CD4-positive, alpha-beta T cell (primary cell): ENCODE data around the gene PLEKHG4B. TPM values are rescaled to one million over a fixed set of nuclear protein-coding genes. Genes with fewer than 3 reads are reported as not detected.
A peak's percentile ranks its signal among the peaks of the same experiment; 100 is the strongest.

ENCODE experiments used
- ATAC-seq: fragments of 200-7000 bp; cut with Tn5 transposase; one replicate; pipeline ENCODE4 v1.10.0; 2022; ENCODE audit warnings: mild to moderate bottlenecking; ENCODE audit not compliant: poor library complexity
- CTCF ChIA-PET: fragments of 350-600 bp; sonication (Branson Sonifier 250); formaldehyde crosslinking; loops from one replicate; lab custom pipeline; 2021; ENCODE audit warnings: antibody characterized with exemption, inconsistent platforms; lab: Charles Lee
- POLR2A ChIA-PET: fragments of 350-600 bp; sonication (Branson Sonifier 250); formaldehyde crosslinking; loops from one replicate; lab custom pipeline; 2021; ENCODE audit warnings: antibody characterized with exemption, inconsistent platforms; lab: Charles Lee
- DNase-seq, 14 experiments: peaks; one replicate each; pipeline ENCODE4 v3.0.0-alpha.2; 2013 to 2020; ENCODE audit warnings: mixed read lengths in 2 of 14
- H3K27ac ChIP-seq, 2 donors: one replicate each; pipeline versions ENCODE4 v1.5.1 to v1.7.0; 2013; ENCODE audit warnings: low read length in 2 of 2, low read depth in 1 of 2, mild to moderate bottlenecking in 1 of 2
- H3K27me3 ChIP-seq, 2 experiments: 1 replicate in 1 of 2; 2 replicates in 1 of 2; pipeline versions ENCODE4 v1.6.1 to v1.7.0; 2013; ENCODE audit warnings: low read length in 2 of 2, control low read depth in 1 of 2, mild to moderate bottlenecking in 1 of 2, moderate library complexity in 1 of 2; ENCODE audit not compliant: insufficient read depth in 2 of 2, control insufficient read depth in 1 of 2
- H3K36me3 ChIP-seq: one replicate; pipeline ENCODE4 v1.6.1; 2013; ENCODE audit warnings: low read length, control low read depth; ENCODE audit not compliant: insufficient read depth
- H3K4me1 ChIP-seq: one replicate; pipeline ENCODE4 v1.6.1; 2013; ENCODE audit warnings: low read length, control low read depth; ENCODE audit not compliant: insufficient read depth
- H3K4me3 ChIP-seq: one replicate; pipeline ENCODE4 v1.5.1; 2013; ENCODE audit warnings: mild to moderate bottlenecking, low read length, moderate library complexity
- H3K9me3 ChIP-seq, 2 experiments: 1 replicate in 1 of 2; 2 replicates in 1 of 2; pipeline versions ENCODE4 v1.6.1 to v1.7.0; 2013; ENCODE audit warnings: low read length in 2 of 2, mild to moderate bottlenecking in 2 of 2, control low read depth in 1 of 2, moderate library complexity in 1 of 2; ENCODE audit not compliant: control insufficient read depth in 1 of 2, insufficient read depth in 1 of 2
- H3K27ac Mint-ChIP-seq: one replicate; pipeline ENCODE4 v1.8.0; 2020; ENCODE audit warnings: mixed read lengths
- H3K27me3 Mint-ChIP-seq: one replicate; pipeline ENCODE4 v1.8.0; 2021; ENCODE audit warnings: mixed read lengths
- H3K36me3 Mint-ChIP-seq: one replicate; pipeline ENCODE4 v1.8.0; 2021; ENCODE audit warnings: low read depth, mixed read lengths
- H3K4me1 Mint-ChIP-seq: one replicate; pipeline ENCODE4 v1.8.0; 2021; ENCODE audit warnings: low read depth, mixed read lengths
- H3K4me3 Mint-ChIP-seq: one replicate; pipeline ENCODE4 v1.8.0; 2020; ENCODE audit warnings: mild to moderate bottlenecking, mixed read lengths
- H3K9me3 Mint-ChIP-seq: one replicate; pipeline ENCODE4 v1.8.0; 2020; ENCODE audit warnings: mixed read lengths
- intact Hi-C, 2 experiments: fragments of 100-400 bp; cut with DNase I in 1 of 2; cut with micrococcal nuclease in 1 of 2; formaldehyde crosslinking; loops; one replicate each; pipeline versions ENCODE4 v1.15.1 to v1.9.0; 2023 to 2025; cut with DNase I, micrococcal nuclease
- total RNA-seq, 174 experiments: library from RNA in 2 of 174; stranded (reverse) in 2 of 174; gene quantifications; one replicate each; pipeline ENCODE4 v1.2.3 and lab custom pipeline; 2021 to 2026
- TF ChIP-seq, protein P1 (sequence below): fragments of 200-600 bp; IDR thresholded peaks from one replicate; pipeline ENCODE4 v1.8.0; 2022; ENCODE audit warnings: antibody characterized with exemption, mild to moderate bottlenecking

The PLEKHG4B gene
- total RNA-seq, 2 experiments from 2014 or later, result 0.17 to 0.36 TPM

DNA sequence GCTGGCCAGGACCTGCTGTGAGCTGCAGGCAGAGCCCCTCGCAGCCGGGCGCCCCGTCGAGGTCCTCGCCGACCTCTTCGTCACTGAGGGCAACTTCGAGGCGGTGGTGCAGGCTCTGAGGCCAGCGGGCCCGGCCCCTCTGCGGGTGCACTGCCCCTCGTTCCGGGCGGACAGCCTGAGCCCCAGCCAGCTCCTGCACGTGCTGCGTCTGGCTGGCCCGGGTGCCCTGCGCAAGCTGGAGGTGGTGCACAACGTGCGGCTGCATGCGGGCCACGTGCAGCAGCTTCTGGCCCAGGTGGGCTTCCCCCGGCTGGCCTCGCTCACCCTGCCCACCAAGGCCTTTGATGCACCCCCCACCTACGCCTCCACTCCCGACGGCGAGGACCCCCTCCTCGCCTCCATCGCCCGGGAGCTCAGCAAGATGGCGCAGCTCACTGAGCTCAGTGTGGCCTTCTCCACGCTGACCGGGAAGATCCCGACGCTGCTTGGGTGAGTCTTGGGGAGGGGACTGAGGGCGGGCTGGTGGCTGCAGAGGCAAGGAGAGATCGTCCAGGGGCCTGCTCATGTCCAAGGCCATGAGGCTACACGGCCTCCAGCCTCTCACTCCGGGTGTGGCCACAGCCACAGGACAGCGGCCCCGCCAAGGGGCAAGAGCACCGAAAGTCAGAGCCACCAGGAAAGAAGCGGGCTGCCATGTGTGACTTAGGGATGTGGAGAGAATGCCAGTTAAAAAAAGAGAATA is 100.2 kb downstream of the PLEKHG4B start:
- Histone ChIP-seq H3K27me3 (peaks cover 4 to 5% of the 10 kb centered on the region in 2 experiments), H3K4me1 (peaks cover 17% of the 10 kb centered on the region), H3K27ac (no peak overlapping the region), H3K36me3 (no peaks in the 10 kb centered on the region), H3K9me3 (peaks cover 0 to 8% of the 10 kb centered on the region in 2 experiments), H3K4me3 (no peak overlapping the region)
- intact Hi-C loops, result no loop called here
- TF ChIP-seq, protein P1, sequence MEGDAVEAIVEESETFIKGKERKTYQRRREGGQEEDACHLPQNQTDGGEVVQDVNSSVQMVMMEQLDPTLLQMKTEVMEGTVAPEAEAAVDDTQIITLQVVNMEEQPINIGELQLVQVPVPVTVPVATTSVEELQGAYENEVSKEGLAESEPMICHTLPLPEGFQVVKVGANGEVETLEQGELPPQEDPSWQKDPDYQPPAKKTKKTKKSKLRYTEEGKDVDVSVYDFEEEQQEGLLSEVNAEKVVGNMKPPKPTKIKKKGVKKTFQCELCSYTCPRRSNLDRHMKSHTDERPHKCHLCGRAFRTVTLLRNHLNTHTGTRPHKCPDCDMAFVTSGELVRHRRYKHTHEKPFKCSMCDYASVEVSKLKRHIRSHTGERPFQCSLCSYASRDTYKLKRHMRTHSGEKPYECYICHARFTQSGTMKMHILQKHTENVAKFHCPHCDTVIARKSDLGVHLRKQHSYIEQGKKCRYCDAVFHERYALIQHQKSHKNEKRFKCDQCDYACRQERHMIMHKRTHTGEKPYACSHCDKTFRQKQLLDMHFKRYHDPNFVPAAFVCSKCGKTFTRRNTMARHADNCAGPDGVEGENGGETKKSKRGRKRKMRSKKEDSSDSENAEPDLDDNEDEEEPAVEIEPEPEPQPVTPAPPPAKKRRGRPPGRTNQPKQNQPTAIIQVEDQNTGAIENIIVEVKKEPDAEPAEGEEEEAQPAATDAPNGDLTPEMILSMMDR, result no peak
- Mint-ChIP-seq H3K9me3 (no peaks in the 10 kb centered on the region), H3K27ac (no peak overlapping the region), H3K36me3 (no peaks in the 10 kb centered on the region), H3K27me3 (peaks cover 7% of the 10 kb centered on the region), H3K4me1 (peaks cover 7% of the 10 kb centered on the region), H3K4me3 (peak overlapping the region; percentile 11)
- ATAC-seq (no peak), DNase-seq (no peak)
- POLR2A ChIA-PET, result interaction anchor here (1.2 kb wide), 1 partner anchor 26 kb away, joined by 4 read pairs; the partner anchor contains the start of genes CCDC127 and SDHA
- CTCF ChIA-PET, result no interaction called here

DNA sequence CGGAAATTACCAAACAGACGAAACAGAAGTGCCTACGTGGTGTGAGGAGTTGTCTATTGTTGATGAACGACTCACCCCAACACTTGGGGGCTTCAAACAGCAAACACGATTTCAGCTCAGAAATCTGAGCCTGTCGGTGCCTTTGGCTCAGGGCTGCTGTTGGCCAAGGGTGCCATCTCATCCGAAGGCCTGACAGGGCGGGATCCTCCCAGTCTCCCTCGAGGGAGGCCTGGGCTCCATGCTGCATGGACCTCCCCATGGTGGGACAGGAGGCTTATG is 100.7 kb downstream of the PLEKHG4B start:
- no peak overlapping the region for H3K27ac Mint-ChIP-seq
- Histone ChIP-seq H3K36me3 (no peaks in the 10 kb centered on the region), H3K27ac (no peak overlapping the region), H3K4me1 (peaks cover 17% of the 10 kb centered on the region), H3K4me3 (no peak overlapping the region), H3K9me3 (peaks cover 0 to 8% of the 10 kb centered on the region in 2 experiments), H3K27me3 (peaks cover 4 to 5% of the 10 kb centered on the region in 2 experiments)
- H3K4me1 Mint-ChIP-seq, result peaks cover 7% of the 10 kb centered on the region
- no peak for ATAC-seq
- intact Hi-C loops, result no loop called here
- ChIA-PET CTCF (no interaction called here), POLR2A (no interaction called here)
- H3K9me3 Mint-ChIP-seq, result no peaks in the 10 kb centered on the region
- no peaks in the 10 kb centered on the region for H3K36me3 Mint-ChIP-seq
- peaks cover 7% of the 10 kb centered on the region for H3K27me3 Mint-ChIP-seq
- no peak for DNase-seq
- no peak overlapping the region for H3K4me3 Mint-ChIP-seq
- TF ChIP-seq, protein P1, result no peak

DNA sequence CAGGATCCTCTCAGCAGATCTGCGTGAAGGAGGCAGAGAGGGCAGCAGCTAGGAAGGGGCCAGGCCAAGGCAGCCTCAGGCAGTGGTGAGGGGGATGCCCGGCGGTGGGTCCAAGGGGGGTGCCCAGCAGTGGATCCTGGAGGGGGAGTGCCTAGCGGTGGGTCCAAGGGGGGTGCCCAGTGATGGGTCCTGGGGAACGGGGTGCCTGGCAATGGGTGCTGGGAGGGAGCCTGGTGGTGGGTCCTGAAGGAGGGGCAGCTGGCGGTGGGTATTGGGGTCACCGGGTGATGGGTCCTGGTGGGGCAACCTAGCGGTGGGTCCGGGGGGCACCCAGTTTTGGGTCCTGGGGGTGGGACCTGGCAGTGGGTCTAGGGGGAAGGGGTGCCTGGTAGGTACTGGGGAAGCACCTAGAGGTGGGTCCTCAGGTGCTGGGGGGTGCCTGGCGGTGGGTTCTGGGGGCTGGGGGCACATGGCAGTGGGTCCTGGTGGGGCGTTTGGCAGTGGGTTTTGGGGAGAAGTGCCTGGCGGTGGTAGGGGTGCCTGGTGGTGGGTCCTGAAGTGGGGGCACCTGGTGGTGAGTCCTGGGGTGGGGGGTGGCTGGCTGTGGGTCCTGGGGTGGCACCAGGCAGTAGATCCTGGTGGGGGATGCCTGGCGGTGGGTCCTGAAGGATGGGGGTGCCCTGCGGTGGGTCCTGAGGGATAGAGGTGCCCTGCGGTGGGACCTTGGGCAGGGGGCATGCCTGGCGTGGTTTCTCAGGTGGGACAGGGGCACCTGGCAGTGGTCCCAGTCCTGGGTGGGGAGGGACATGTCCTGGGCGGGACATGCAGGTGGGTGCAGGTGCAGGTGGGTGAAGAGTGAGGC is 101.2 kb downstream of the PLEKHG4B start:
- no peaks in the 10 kb centered on the region for H3K36me3 ChIP-seq
- H3K27ac ChIP-seq, result no peak overlapping the region
- peaks cover 0 to 8% of the 10 kb centered on the region in 2 experiments for H3K9me3 ChIP-seq
- POLR2A ChIA-PET, result interaction anchor here (1.1 kb wide), 1 partner anchor 25 kb away, joined by 4 read pairs; the partner anchor contains the start of genes CCDC127 and SDHA
- intact Hi-C loops, result no loop called here
- DNase-seq (no peak), ATAC-seq (no peak)
- H3K27ac Mint-ChIP-seq, result no peak overlapping the region
- H3K4me3 Mint-ChIP-seq, result no peak overlapping the region
- H3K4me1 Mint-ChIP-seq, result peaks cover 7% of the 10 kb centered on the region
- TF ChIP-seq, protein P1, result no peak
- CTCF ChIA-PET, result no interaction called here
- no peaks in the 10 kb centered on the region for H3K9me3 Mint-ChIP-seq
- no peaks in the 10 kb centered on the region for H3K36me3 Mint-ChIP-seq
- H3K4me3 ChIP-seq, result no peak overlapping the region
- peaks cover 15% of the 10 kb centered on the region for H3K4me1 ChIP-seq
- peaks cover 6% of the 10 kb centered on the region for H3K27me3 Mint-ChIP-seq
- peaks cover 4 to 5% of the 10 kb centered on the region in 2 experiments for H3K27me3 ChIP-seq
